Measurements from ENCODE around the gene ROPN1L. TPM values are rescaled to one million over a fixed set of nuclear protein-coding genes. Genes with fewer than 3 reads are reported as not detected.

Gene ROPN1L
- 1.1 to 2.9 TPM (median 2.6 TPM) in 5 replicates for total RNA-seq (2022; extraction: Qiagen RNA extraction)

DNA sequence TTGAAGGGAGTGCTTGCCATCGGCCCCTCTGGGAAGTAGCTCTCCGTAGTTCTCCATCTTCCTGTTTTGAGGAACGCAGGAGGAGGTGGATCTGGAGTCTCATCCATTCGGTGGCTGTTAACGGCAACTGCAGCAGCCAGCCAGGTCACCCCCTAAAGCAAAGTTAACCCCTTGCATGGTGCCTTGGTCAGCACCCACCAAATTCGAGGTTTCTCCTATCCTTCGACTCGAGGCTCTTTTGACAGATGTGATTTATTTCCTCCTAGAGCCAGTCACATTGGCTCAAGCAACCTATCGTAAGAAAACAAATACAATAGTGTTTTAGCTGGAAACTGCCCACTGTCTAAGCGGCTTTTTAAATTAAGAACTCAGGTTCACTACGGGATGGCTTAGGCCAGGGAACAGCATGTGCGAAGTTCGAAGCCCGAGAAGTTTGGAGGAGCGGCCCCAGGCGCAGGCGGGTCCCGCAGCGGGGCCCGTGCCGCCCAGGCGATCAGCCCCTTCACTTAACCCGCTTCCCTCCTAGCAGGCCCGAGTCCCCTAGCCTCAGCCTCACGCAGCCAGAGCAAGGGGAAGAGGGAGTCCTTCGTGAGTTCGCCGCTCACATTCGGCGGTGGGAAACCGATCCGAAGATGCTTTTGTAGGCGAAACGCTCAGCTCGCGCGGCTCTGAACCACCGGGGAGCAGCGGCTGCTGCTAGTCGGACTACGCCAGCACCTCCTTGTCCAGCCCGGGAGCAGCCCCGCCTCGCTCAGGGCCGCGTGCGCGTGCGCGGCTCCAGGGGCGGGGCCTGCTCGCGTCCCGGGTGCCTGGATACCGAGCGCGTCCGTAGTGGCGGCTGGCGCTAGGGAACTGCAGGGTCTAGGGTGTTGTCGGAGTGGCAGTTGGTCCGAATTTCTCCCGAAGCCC is at the start of gene ROPN1L:
TSS of gene ROPN1L (plus strand) at position 797 of the 909 bp plus-strand sequence. CDS start 289 bp downstream, outside the sequence.

Other genes with a start within 250 kb of the ROPN1L start
- 9.7 to 12.8 TPM (median 10.7 TPM) in 5 replicates for gene ATPSCKMT, start 192.0 kb upstream of the ROPN1L start, total RNA-seq (2022; extraction: Qiagen RNA extraction)
- gene CCT5, start 191.6 kb upstream of the ROPN1L start, total RNA-seq (2022; extraction: Qiagen RNA extraction) = 472 to 707 TPM (median 500 TPM) in 5 replicates
- 21.1 to 22.5 TPM (median 21.6 TPM) in 5 replicates for gene CMBL, start 134.0 kb upstream of the ROPN1L start, total RNA-seq (2022; extraction: Qiagen RNA extraction)
- gene MARCHF6, start 88.2 kb upstream of the ROPN1L start, total RNA-seq (2022; extraction: Qiagen RNA extraction) = 46.3 to 81.6 TPM (median 68.9 TPM) in 5 replicates
- gene ANKRD33B, start 122.2 kb downstream of the ROPN1L start, total RNA-seq (2022; extraction: Qiagen RNA extraction) = 8.3 to 14.4 TPM (median 11.3 TPM) in 5 replicates